Measurements from ENCODE around the gene IGSF22.

The IGSF22 gene

GRCh38 chr11:18713646-18714442 lies 12.1 kb downstream of the IGSF22 start:
- H3K9me3 ChIP-seq (ENCODE audit: control insufficient read depth, insufficient read depth, low read length), result no peaks in the 10 kb centered on the region
- no peaks in the 10 kb centered on the region for H3K36me3 ChIP-seq (ENCODE audit: insufficient read depth, low read length)
- H3K4me1 ChIP-seq (ENCODE audit: insufficient read depth, low read length), result no peaks in the 10 kb centered on the region
- H3K9ac ChIP-seq (ENCODE audit: low read depth, low read length), result no peak overlapping the region

GRCh38 chr11:18710545-18710944 lies 15.4 kb downstream of the IGSF22 start:
- no peaks in the 10 kb centered on the region for H3K9me3 ChIP-seq (ENCODE audit: control insufficient read depth, insufficient read depth, low read length)
- H3K4me1 ChIP-seq (ENCODE audit: insufficient read depth, low read length), result no peaks in the 10 kb centered on the region
- no peak overlapping the region for H3K9ac ChIP-seq (ENCODE audit: low read depth, low read length)
- H3K36me3 ChIP-seq (ENCODE audit: insufficient read depth, low read length), result no peaks in the 10 kb centered on the region

- no peaks in the 10 kb centered on the region for H3K36me3 ChIP-seq (ENCODE audit: insufficient read depth, low read length)
- H3K4me1 ChIP-seq (ENCODE audit: insufficient read depth, low read length), result no peaks in the 10 kb centered on the region
- no peak overlapping the region for H3K9ac ChIP-seq (ENCODE audit: low read depth, low read length)
- H3K9me3 ChIP-seq (ENCODE audit: control insufficient read depth, insufficient read depth, low read length), result no peaks in the 10 kb centered on the region
Observed at GRCh38 chr11:18709414-18709813, 16.6 kb downstream of the IGSF22 start.

GRCh38 chr11:18707811-18708340 lies 18.1 kb downstream of the IGSF22 start:
- H3K9me3 ChIP-seq (ENCODE audit: control insufficient read depth, insufficient read depth, low read length), result no peaks in the 10 kb centered on the region
- no peaks in the 10 kb centered on the region for H3K36me3 ChIP-seq (ENCODE audit: insufficient read depth, low read length)
- H3K4me1 ChIP-seq (ENCODE audit: insufficient read depth, low read length), result no peaks in the 10 kb centered on the region
- H3K9ac ChIP-seq (ENCODE audit: low read depth, low read length), result no peak overlapping the region

- Histone ChIP-seq H3K9ac (ENCODE audit: low read depth, low read length) (no peak overlapping the region; the same call in 1 of the 2 replicates), H3K36me3 (ENCODE audit: insufficient read depth, low read length) (no peaks in the 10 kb centered on the region), H3K4me1 (ENCODE audit: insufficient read depth, low read length) (no peaks in the 10 kb centered on the region), H3K9me3 (ENCODE audit: control insufficient read depth, insufficient read depth, low read length) (no peaks in the 10 kb centered on the region)
Observed at GRCh38 chr11:18706330-18707243, 19.4 kb downstream of the IGSF22 start.

GRCh38 chr11:18705651-18706281 lies 20.2 kb downstream of the IGSF22 start:
- Histone ChIP-seq H3K4me1 (ENCODE audit: insufficient read depth, low read length) (no peaks in the 10 kb centered on the region), H3K9ac (ENCODE audit: low read depth, low read length) (no peak overlapping the region)

GRCh38 chr11:18704698-18705097 lies 21.3 kb downstream of the IGSF22 start:
- H3K36me3 ChIP-seq (ENCODE audit: insufficient read depth, low read length), result no peaks in the 10 kb centered on the region
- H3K4me1 ChIP-seq (ENCODE audit: insufficient read depth, low read length), result no peaks in the 10 kb centered on the region; the same call in 1 of the 2 replicates
- no peak overlapping the region for H3K9ac ChIP-seq (ENCODE audit: low read depth, low read length)
- no peaks in the 10 kb centered on the region for H3K9me3 ChIP-seq (ENCODE audit: control insufficient read depth, insufficient read depth, low read length)

More at GRCh38 chr11:18705651-18706281, 20.2 kb downstream of the IGSF22 start:
- no peaks in the 10 kb centered on the region for H3K9me3 ChIP-seq (ENCODE audit: control insufficient read depth, insufficient read depth, low read length)
- H3K36me3 ChIP-seq (ENCODE audit: insufficient read depth, low read length), result no peaks in the 10 kb centered on the region

GRCh38 chr11:18704045-18704645 lies 21.8 kb downstream of the IGSF22 start:
- Histone ChIP-seq H3K36me3 (ENCODE audit: insufficient read depth, low read length) (no peaks in the 10 kb centered on the region), H3K4me1 (ENCODE audit: insufficient read depth, low read length) (no peaks in the 10 kb centered on the region; the same call in 1 of the 2 replicates), H3K9me3 (ENCODE audit: control insufficient read depth, insufficient read depth, low read length) (no peaks in the 10 kb centered on the region), H3K9ac (ENCODE audit: low read depth, low read length) (no peak overlapping the region)

GRCh38 chr11:18703001-18703763 lies 22.8 kb downstream of the IGSF22 start:
- H3K9me3 ChIP-seq (ENCODE audit: control insufficient read depth, insufficient read depth, low read length), result no peaks in the 10 kb centered on the region
- no peaks in the 10 kb centered on the region for H3K36me3 ChIP-seq (ENCODE audit: insufficient read depth, low read length)
- no peaks in the 10 kb centered on the region; the same call in 1 of the 2 replicates for H3K4me1 ChIP-seq (ENCODE audit: insufficient read depth, low read length)
- no peak overlapping the region for H3K9ac ChIP-seq (ENCODE audit: low read depth, low read length)

- H3K36me3 ChIP-seq (ENCODE audit: insufficient read depth, low read length), result no peaks in the 10 kb centered on the region
- no peak overlapping the region for H3K9ac ChIP-seq (ENCODE audit: low read depth, low read length)
- no peaks in the 10 kb centered on the region; the same call in 1 of the 2 replicates for H3K4me1 ChIP-seq (ENCODE audit: insufficient read depth, low read length)
- no peaks in the 10 kb centered on the region for H3K9me3 ChIP-seq (ENCODE audit: control insufficient read depth, insufficient read depth, low read length)
Observed at GRCh38 chr11:18701614-18702216, 24.3 kb downstream of the IGSF22 start.

- H3K36me3 ChIP-seq (ENCODE audit: insufficient read depth, low read length), result no peaks in the 10 kb centered on the region
- no peaks in the 10 kb centered on the region for H3K9me3 ChIP-seq (ENCODE audit: control insufficient read depth, insufficient read depth, low read length)
- no peak overlapping the region for H3K9ac ChIP-seq (ENCODE audit: low read depth, low read length)
- H3K4me1 ChIP-seq (ENCODE audit: insufficient read depth, low read length), result no peaks in the 10 kb centered on the region; the same call in 1 of the 2 replicates
Observed at GRCh38 chr11:18700872-18701271, 25.1 kb downstream of the IGSF22 start.

GRCh38 chr11:18700375-18700774 lies 25.6 kb downstream of the IGSF22 start:
- Histone ChIP-seq H3K4me1 (ENCODE audit: insufficient read depth, low read length) (no peaks in the 10 kb centered on the region; the same call in 1 of the 2 replicates), H3K36me3 (ENCODE audit: insufficient read depth, low read length) (no peaks in the 10 kb centered on the region), H3K9ac (ENCODE audit: low read depth, low read length) (no peak overlapping the region), H3K9me3 (ENCODE audit: control insufficient read depth, insufficient read depth, low read length) (no peaks in the 10 kb centered on the region)

GRCh38 chr11:18699848-18700261 lies 26.1 kb downstream of the IGSF22 start:
- Histone ChIP-seq H3K4me1 (ENCODE audit: insufficient read depth, low read length) (no peaks in the 10 kb centered on the region; the same call in 1 of the 2 replicates), H3K9ac (ENCODE audit: low read depth, low read length) (peak overlapping the region; percentile 35; the same call in 1 of the 2 replicates)

More at GRCh38 chr11:18699848-18700261, 26.1 kb downstream of the IGSF22 start:
- no peaks in the 10 kb centered on the region for H3K36me3 ChIP-seq (ENCODE audit: insufficient read depth, low read length)
- no peaks in the 10 kb centered on the region for H3K9me3 ChIP-seq (ENCODE audit: control insufficient read depth, insufficient read depth, low read length)
